Measurements from ENCODE around the gene ORC1.

ORC1 gene

GRCh38 chr1:52345252-52345651 lies 59.0 kb downstream of the ORC1 start:
- no peak for DNase-seq

GRCh38 chr1:52343979-52344378 lies 60.2 kb downstream of the ORC1 start:
- DNase-seq, result no peak

- DNase-seq, result no peak
Measured at GRCh38 chr1:52341655-52342260, 62.5 kb downstream of the ORC1 start.

DNA sequence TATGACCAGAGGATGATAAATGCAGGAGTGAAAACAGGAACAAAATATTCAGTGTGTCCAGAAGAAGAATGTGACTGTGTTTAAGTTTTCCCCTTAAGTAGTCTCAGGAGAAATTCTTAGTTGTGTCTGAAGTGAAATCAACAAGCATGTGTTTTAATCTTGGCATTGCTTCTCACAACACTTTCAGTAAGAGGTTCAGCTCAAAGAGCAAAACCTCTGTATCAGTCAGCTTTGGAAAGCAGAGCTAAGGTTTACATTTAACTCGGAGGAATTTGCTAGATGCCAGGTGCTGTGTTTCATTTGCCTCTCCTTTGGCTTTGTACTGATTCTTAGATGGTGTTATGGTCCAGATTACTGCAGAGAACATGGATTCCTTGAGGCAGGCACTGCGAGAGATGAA lies 66.8 kb downstream of the ORC1 start:
- DNase-seq, result no peak

DNA sequence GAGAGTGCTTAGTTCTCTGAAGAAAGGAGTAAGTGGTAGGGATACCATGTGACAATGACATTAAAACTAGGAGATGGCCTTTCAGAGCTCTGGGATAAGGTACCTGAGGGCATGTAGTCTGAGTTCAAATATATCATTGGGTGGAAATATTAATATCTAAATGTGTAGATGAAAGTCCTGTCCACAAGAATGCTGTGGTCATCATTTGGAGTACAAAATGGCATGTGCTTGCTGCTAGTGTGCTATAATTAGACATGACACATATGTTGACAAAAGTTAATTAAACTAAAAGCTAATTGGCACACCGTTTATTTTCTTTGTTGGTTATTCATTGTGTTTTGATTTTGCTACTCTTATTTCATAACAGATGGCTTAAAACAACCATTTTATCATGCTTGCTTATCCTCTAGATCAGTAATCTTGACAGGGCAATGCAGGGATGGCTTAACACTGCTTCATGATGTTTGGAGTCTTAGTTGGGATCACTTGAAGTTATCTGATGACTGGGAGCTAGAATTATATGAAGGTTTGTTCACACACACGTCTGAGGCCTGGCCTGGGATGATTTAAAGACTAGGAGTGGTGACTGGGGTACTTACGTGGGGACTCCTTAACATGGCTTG lies 69.2 kb downstream of the ORC1 start:
- DNase-seq, result no peak

DNA sequence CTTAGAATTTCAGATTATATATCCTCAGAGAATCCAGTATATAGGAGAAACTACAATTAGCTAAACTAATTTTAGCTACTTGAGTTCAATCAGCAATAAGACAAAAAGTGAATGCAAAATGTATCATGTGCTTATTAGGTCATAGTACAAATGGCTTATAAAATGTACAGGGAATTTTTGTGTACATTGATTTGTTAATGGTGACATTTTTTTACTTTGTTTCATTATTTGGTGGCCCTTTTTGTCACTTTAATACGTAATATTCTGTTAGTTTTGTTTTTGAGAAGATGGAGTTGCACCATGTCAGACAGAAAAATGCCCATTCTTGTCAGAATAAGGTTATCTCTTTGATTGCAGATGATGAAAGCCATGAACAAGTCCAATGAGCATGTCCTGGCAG lies 71.8 kb downstream of the ORC1 start:
- DNase-seq, result no peak

- no peak for DNase-seq
Measured at GRCh38 chr1:52328615-52329014, 75.6 kb downstream of the ORC1 start.

GRCh38 chr1:52325786-52326185 lies 78.4 kb downstream of the ORC1 start:
- no peak for DNase-seq

GRCh38 chr1:52323731-52324130 lies 80.5 kb downstream of the ORC1 start:
- no peak for DNase-seq

Measured in hypothalamus (tissue), 51 donors.